DMS153 (cell line): ENCODE measurements around the gene SH3GLB2.
A peak's percentile ranks its signal among the peaks of the same experiment; 100 is the strongest.
"Not testable (repeated sequence)": the region's sequence is repeated elsewhere in the genome, so short reads cannot be mapped to it uniquely, and the experiment has no call there.

ENCODE experiments used
- DNase-seq: peaks from one replicate; lab custom pipeline; 2025; lab: John Stamatoyannopoulos, UW

The SH3GLB2 gene

DNA sequence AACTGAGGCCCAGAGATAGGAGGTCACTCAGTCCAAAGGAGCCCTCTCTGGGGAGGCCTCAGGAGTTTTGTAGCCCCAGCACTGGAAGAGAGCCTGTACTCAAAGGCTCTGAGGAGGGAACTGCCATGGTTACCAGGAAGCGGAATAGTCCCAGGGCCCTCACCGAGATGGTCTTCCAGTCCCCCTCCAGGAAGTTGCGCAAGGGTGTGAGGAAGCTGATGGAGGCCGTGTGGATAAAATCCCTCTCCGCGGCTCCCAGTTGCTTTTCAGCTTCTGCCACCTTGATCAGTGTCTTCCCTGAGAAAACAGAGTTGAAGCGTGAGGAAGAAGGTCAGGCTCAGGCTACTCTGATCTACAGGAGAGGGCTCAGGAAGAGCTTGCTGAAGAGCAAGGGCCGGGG lies 13.5 kb downstream of the SH3GLB2 start:
- DNase-seq = no peak

DNA sequence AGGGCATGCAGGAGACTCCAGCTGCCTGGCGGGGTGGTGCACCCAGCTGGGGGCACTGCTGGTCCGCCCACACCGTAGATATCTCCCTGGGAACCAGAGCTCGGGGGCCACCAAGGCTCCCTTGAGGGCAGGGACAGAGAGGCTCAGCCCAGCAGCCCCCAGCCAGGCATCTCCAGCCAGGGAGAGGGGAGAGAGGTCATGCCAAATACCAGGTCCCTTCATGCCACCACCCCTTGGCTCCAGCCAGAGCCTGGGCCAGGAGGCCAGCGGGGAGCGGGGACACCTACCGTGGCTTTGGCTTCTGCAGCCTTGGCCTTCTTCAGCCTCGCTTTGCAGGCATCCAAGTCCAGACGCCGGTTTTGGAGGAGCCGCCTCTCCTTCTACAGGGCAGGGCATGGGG lies 14.0 kb downstream of the SH3GLB2 start:
- no peak for DNase-seq

DNA sequence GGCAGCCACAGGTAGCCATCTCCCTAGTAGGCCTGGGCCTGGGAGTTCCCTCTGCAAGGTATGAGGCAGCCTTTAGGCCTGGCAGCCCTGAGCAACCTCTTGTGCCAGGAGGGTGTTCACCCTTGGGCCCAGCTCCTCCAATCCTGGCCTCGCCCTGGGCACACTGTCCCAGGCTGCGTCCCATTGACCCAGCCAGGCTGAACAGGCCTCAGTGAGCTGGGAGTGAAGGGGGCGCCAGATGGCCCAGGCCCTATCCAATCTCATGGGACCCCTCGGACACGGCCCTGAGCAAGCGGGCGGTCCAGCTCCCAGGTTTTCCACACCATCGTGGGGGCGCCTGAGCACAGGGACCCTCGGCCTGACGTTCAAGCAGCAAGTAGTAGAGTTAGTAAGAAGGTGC lies 14.5 kb downstream of the SH3GLB2 start:
- DNase-seq = no peak

DNA sequence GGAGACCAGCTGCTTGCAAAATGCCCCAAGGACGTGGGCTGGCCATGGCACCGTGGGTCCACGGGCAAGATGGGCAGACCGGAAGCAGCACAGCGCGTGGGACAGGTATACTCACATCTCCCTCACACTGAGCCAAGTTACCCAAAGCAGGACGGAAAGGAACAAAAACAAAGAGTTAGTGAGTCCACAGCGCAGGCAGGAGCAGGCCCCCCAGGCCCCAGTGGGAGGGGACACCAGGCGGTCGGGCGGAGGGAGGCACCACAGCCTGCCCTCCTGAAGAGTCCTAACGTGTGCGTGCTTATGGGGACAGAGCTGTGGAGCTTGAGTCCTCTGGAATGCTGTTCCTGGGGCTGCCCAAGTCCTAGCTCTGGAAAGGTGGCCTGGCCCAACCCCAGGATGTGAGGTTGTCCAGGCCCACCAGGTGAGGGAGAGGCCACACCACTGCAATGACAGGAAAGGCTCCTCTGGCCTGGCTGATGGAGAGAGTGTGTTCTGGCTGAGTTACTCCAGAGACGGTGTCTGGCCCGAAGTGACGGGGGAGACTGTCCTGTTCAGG lies 15.2 kb downstream of the SH3GLB2 start:
- DNase-seq = no peak

DNA sequence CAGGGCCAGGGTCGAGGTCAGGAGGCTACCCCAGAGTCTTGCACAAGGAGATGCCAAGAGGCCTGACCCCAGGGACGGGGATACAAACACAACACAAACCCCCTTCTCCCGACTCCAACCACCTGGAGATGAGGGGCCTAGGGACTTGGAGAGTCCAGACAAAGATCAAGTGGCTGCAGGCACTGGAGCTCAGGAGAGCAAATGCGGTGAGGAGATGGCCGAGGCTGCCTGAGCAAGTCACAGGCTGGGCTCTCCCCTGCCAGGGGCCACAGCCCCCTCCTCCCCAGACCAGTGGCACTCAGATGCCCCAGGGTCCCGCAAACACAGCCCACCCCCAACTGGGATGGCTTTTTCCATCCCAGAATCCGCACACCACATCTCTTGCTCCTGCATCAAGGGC lies 15.8 kb downstream of the SH3GLB2 start:
- DNase-seq = no peak

DNA sequence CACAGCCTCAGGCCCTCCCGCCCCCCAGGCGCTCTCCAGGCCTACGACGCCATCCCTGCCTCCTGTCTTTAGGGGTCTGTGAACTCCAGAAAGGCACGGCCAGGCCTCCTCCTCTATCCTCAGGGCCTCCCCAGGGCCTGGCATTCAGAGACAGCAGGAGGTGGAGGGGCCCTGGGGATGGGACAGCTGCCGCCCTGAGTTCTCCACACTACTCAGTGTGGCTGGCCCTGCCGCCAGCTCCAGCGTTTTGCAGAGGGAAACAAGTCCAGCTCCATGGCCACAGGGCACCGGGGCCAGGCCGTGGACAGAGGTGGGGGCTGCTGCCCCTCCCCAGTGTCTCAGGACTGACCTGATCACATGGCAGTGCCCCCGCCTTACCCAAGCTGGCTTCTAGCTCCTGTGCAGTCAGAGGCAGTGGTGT lies 16.4 kb downstream of the SH3GLB2 start:
- no peak for DNase-seq

DNA sequence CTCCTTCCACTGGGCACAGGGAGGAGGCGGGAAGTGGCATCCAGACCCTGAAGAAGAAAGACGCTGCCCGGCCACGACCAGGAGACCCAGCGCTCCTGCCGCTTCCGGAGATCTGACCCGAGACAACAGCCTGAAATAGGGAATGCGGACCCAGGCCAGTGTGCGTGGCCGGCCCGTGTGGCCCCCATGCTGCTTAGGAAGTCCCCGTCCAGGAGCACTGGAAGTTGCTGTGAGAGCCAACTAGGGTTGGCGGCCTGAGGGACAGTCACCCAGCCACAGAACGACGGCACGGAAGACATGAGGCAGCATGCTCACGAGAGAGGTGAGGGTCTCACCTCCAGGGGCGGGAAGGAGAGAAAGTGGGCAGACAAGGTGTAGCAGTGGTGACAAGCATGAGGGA lies 17.0 kb downstream of the SH3GLB2 start:
- no peak for DNase-seq

DNA sequence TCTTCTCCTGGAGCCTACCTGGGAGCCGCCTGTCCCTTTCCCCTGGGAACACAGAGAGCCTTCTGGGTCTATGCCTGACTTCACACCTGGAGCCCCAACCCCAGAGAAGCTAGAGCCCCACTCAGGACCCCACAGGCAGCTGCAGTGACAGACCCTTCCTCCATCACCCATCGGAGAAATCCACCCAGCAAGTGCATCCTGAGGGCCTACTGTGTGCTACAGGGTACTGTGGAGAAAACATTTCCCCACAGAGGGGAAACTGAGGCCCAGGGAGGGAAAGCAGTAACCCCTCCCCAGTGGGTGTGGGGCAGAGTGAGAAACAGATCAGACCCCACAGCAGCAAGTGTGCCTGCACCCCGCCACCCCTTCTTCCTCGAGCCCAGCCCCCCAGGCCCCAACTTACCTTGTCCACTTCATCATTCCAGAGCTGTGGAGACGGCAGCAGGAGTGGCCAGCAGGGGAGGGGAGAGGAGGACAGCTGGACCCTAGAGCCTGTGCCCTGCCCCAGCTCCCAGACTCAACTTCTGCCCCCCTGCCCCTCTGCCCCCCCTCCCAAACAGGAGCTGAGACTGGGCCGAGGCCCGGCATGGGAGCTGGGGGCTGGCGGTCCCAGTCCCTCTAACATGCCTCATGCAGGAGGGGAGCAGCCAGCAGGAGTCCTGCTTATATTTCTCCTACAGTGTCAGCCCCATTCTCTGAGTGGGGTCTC lies 17.7 kb downstream of the SH3GLB2 start:
- DNase-seq = no peak

DNA sequence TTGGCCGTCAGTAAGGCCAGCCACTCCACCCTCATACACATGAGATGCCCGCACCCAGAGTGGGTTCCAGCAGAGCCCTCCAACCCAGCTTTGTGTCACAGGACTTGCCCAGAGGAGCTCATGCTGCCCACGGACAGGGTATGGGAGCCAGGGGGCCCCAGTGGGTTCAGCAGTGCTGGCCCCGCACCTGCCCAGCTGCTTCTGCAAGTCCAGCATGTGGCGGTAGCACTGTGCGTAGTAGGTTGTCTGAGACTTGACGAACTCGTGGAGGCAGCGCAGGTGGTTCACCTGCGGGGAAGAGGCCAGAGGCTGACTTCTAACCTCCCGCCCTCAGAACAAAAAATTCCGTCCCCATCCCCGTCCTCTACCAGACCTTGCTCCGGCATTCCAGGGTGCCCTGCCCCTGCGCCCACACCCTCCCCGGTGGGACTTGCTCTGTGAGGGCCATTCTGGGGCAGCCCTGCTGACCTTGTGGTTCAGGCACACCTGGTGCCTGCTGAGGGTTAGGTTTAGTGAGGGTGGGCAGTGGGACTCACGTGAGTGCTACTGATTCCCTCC lies 18.5 kb downstream of the SH3GLB2 start:
- DNase-seq = no peak

DNA sequence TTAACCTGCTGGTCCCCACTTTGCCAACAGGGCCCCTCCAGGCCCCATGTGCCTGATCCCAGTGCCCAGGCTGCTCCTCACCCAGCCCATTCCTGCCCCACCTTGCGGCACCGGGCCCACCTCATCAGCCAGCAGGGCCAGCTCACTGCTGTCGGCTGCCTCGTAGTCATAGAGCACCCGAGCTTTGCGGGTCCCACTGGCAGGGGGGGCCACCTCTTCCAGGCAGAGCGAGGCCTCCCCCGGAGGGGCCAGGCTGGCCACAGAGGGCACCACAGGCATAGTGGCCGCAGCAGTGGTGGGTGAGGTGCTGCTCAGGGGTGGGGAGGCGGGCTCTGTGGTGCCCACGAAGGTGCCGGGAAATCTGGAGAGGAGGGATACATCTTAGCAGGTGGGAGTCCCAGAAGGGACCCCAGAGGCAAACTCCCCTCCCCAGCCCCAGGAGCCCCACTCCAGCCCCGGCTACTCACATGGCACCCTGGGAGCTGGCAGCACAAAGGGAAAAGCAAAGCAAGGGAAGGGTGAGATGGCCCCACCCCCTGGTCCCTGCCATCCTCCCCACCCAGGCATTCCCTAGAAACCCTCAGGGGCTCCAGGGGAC lies 19.0 kb downstream of the SH3GLB2 start:
- DNase-seq = no peak

DNA sequence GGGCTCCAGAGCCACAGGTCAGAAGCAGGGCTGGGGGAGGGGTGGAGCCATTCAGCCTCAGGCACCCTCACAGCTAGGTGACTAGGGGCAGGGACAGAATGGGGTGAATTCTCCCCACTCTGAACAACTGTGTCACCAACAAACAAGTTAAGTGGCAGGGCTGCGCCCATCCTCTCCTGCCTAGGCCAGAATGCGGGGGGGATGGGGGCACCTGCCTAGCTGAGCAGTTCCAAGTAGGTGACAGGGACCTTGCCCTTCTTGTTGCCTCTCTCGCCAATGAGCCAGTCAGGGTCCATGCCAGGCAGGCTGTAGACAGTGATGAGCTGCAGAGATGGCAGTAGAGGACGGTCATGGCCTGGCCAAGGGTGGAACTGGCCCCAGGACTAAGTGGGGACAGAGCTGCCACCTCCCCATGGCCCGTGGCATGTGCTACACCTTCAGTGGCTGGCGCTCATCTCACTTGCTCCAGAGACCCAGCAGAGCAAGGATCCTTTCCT lies 19.6 kb downstream of the SH3GLB2 start:
- no peak for DNase-seq

DNA sequence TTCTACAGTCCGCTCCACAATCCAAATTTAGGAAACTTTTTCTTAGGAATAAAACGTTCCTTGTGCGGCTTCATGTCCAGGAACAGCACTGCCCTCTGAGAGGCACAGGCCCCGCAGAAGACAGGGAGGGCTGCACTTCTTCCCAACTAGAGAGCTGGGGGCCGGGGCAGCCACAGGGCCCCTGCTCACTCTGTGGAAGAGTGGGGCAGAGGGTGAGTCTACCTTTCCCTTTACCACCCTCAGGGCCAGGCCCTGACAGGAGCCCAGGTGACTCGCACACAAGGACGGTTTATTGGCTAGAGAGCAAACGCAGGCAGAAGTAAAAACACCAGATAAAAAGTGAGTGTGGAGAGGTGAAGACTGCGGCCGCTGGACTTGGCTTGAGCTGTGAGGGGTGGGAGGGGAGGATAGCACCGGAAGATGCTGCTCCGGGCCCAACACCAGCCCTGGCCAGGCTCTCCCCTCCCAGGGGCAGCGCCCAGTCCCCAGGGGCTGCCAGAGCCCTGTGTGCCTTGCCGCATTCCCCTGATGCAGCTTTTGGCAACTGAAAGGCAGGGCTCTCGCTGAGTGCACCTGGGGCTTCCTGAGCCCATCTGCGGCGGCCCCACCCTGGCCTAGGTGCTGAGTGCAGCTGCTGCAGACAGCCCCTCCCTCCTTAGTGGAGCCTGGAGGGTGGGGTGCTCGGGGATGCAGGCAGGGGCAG lies 20.2 kb downstream of the SH3GLB2 start:
- DNase-seq = no peak

DNA sequence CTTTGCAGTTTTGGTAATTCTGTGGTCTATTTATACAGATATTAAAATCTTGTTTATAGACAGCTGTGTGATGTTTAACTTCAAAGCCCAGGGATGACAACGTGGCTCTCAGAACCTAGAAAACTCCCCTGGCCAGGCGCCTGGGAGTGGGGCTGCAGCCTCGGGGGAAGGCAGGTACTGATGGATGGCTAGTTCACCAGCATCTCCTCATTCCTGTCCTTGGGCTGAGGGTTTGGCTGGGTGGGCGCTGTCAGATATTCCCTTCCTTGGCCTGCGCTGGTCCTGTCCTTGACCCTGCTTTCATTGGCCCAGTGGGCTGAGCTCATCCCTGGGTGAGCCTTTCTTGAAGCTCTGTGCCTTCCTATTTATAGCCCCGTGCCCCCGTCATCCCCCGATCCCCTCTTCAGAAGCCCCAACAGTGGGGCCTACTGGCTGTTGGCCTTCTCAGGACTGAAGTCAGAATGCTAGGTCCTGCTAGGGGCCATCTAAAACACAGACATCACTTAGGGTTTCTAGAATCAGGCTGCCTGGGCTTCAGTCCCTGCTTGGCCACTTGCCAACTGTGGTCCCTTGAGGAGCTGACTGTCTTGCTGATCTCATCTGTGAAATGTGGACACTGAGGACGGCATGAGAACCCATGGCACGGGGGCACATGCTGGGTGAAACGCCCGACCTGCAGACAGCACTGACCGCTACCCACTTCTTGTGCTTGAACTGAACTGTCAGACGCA lies 20.9 kb downstream of the SH3GLB2 start:
- no peak for DNase-seq

DNA sequence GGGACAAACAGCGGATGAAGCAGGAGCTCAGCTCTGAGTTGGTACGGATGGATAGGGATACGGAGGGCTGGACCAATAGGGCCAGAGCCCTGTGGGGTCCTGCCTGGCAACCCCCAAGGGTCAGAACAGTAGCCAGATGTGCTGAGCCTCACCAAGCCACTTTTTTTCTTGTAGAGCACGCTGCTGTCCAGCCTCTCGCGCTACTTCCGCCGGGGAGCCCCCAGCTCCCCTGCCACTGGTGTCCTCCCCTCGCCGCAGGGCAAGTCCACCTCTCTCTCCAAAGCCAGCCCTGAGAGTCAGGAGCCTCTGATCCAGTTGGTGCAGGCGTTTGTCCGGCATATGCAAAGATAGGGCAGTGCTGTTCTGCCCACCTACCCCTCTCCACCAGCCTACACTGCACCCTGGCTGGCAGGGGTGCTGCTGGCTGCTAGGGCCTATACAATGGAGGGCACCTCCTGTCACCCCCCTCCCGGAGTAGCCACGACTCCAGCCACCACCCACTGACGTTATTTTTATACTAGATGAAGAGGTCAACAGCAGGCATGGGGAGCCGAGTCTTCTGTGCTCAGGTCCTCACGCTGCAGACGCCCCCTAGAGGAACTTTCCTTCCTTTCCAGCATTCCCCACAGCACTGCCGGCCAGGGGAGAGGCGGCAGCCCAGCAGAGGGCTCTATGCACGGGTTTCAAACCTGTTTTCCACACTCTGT lies 21.6 kb downstream of the SH3GLB2 start:
- peak; percentile 17 for DNase-seq

DNA sequence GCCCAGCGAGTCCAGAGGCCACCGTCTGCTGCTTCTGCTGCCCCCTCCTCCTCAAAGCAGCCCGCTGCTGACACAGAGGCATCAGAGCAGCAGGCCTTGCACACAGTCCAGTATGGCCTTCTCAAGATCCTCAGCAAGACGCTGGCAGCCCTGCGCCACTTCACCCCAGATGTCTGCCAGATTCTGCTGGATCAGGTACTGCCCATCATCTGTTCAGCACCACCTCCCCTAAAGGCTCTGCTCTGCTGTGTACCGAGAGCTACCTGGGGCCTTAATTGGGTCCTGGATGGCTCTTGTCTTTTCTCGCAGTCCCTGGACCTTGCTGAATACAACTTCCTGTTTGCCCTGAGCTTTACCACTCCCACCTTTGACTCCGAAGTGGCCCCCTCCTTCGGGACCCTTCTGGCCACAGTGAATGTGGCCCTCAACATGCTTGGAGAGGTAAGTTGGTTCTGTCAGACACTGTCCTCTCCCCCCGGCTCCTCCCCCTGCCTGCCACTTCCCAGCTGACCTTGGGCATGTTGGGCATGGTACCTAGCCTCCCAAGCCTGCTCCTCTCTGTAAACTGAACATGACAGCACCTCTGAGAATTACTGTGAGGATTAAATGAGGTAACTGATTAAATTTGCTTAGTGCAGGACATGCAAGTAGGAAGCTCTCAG lies 22.7 kb downstream of the SH3GLB2 start:
- DNase-seq = no peak

DNA sequence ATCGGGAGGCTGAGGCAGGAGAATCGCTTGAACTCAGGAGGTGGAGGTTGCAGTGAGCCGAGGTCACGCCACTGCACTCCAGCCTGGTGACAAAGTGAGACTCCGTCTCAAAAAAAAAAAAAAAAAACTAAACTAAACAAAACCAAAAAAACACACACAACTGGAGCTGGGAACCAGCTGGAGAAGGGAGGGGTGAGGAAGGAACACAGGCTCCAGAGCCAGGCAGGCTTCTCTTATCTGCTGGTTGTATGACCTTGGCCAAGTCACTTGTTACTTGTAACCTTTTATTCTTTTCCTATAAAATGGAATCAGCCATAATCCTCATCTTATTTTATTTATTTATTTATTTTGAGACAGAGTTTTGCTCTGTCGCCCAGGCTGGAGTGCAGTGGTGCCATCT lies 24.0 kb downstream of the SH3GLB2 start:
- DNase-seq = not testable (repeated sequence)

DNA sequence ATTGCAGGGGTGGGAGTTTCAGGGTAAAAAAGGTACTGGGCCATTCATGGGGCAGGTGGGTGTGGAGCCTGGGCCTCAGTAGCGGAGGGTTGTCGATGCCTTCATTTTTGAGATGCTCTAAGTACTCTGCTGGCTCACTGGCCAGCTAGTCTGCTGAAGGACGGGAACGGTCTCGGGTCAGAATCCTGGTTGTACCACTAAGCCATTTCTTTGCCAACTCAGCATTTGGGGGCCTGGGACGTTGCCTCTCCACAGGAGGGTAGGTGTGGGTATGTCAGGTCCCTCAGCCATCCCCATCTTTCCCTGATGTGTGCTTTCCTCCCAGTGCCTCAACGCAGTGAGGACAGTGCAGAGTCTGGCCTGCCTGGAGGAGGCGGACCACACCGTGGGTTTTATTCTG lies 25.1 kb downstream of the SH3GLB2 start:
- no peak for DNase-seq

DNA sequence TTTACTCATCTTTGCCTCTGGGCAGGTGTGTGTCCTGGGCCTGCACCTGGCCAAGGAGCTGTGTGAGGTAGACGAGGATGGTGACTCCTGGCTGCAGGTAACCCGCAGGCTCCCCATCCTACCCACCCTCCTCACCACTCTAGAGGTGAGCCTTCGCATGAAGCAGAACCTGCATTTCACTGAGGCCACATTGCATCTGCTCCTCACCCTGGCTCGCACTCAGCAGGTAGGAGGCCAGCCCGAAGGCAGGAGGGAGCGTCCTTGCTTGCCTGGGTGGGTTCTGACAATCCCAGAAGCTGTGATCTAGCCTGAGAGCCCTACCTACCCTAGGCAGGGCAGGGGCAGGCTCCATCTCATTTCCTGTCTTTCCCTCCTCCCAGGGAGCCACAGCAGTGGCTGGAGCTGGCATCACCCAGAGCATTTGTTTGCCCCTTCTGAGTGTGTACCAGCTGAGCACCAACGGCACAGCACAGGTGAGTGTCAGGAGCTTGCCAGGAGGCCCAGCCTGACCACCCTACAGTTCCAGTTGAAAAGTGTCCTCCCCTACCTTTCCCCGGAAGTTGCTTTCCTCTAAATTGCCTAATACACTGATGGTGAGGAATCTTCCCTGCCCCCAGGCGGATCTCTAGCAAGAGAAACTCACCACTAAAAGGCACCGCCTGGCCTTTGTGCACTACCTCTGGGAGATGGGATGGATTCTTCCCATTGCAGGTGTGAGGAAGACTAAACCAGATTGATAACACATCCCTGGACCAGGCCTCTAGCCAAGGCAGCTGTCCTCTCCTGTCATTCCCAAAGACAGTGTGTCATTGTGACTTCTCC lies 26.4 kb downstream of the SH3GLB2 start:
- no peak for DNase-seq

DNA sequence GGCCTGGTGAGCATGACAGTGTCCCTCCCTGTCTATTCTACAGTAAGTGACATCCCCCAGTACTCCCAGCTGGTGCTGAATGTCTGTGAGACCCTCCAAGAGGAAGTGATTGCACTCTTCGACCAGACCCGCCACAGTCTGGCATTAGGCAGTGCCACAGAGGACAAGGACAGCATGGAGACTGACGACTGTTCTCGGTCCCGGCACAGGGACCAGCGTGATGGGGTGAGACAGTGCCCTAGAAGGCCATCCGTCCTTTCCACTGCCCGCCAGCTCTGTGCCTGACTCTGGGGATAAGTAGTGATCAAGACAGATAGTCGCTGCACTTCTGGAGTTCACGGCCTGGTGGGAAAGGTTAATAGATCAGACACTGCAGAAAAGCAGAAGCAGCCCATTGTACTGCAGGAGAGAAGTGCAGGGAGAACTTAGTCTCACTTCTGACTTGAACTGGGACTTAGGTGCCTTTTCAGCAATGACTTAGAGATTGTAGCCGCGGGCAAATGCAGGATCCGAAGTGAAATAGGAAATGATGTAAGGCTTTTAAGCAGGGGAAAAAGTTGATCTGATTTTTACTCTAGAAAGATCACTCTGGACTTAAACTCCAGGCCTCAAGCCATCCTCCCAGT lies 28.4 kb downstream of the SH3GLB2 start:
- no peak for DNase-seq
